ENCODE measurements around the gene OCRL.

GRCh38 chrX:129626026-129626425 is 86.0 kb downstream of the OCRL start:
- TF ChIP-seq CTCF (IDR thresholded peaks at IDR 0.05) (no peak), POLR2A (IDR thresholded peaks at IDR 0.05) (no peak), EP300 (IDR thresholded peaks at IDR 0.05) (no peak)
